Measurements from ENCODE around the gene CYB5D1.
"Not testable (repeated sequence)": the region's sequence is repeated elsewhere in the genome, so short reads cannot be mapped to it uniquely, and the experiment has no call there.

- not testable (repeated sequence) for TF ChIP-seq PATZ1 (CRISPR knock-in tag; IDR thresholded peaks at IDR 0.05; ENCODE audit: borderline replicate concordance); POU6F1 (CRISPR knock-in tag; IDR thresholded peaks at IDR 0.05; ENCODE audit: borderline replicate concordance, low read depth); BACH2 (CRISPR knock-in tag; IDR thresholded peaks at IDR 0.05; ENCODE audit: borderline replicate concordance); ZNF8 (CRISPR knock-in tag; IDR thresholded peaks at IDR 0.05); RARB (CRISPR knock-in tag; IDR thresholded peaks at IDR 0.05); ZNF565 (CRISPR knock-in tag; conservative IDR thresholded peaks at IDR 0.05; ENCODE audit: low read depth); CSDC2 (CRISPR knock-in tag; IDR thresholded peaks at IDR 0.05); TOX (CRISPR knock-in tag; IDR thresholded peaks at IDR 0.05; ENCODE audit: borderline replicate concordance); OSR1 (CRISPR knock-in tag; IDR thresholded peaks at IDR 0.05)
These were observed 6.6 kb downstream of the CYB5D1 start for GRCh38 chr17:7864384-7864783.

Measured in SK-N-SH treated with all-trans-retinoic acid at 6 μM for 48 hours (cell line).